ENCODE data around the gene SMIM10. TPM values are rescaled to one million over a fixed set of nuclear protein-coding genes. Genes with fewer than 3 reads are reported as not detected.
"Not testable (repeated sequence)": the region's sequence is repeated elsewhere in the genome, so short reads cannot be mapped to it uniquely, and the experiment has no call there.

Gene SMIM10
- total RNA-seq (ENCODE audit: insufficient read depth, low replicate concordance), result 13.2 TPM

- DNase-seq (ENCODE audit: low spot score), result peak; percentile 69
Observed at GRCh38 chrX:134990801-134991481, at the start of gene SMIM10. TSS of gene SMIM10 (plus strand) at chrX:134990991. CDS start at chrX:134991096, 105 bp downstream.

GRCh38 chrX:134946364-134946763, 44.4 kb upstream of the SMIM10 start:
- not testable (repeated sequence) for DNase-seq (ENCODE audit: low spot score)

- peak; percentile 33 for DNase-seq (ENCODE audit: low spot score)
Observed at GRCh38 chrX:134948333-134949241, 42.2 kb upstream of the SMIM10 start.

GRCh38 chrX:134949271-134949670, 41.5 kb upstream of the SMIM10 start:
- no peak for DNase-seq (ENCODE audit: low spot score)

- DNase-seq (ENCODE audit: low spot score), result no peak
Observed at GRCh38 chrX:134957836-134958235, 33.0 kb upstream of the SMIM10 start.

GRCh38 chrX:134960366-134960765, 30.4 kb upstream of the SMIM10 start:
- not testable (repeated sequence) for DNase-seq (ENCODE audit: low spot score)

GRCh38 chrX:134963041-134963440, 27.8 kb upstream of the SMIM10 start:
- no peak for DNase-seq (ENCODE audit: low spot score)

- DNase-seq (ENCODE audit: low spot score), result no peak
Observed at GRCh38 chrX:134969726-134970125, 21.1 kb upstream of the SMIM10 start.

- DNase-seq (ENCODE audit: low spot score), result no peak
Observed at GRCh38 chrX:134971926-134972325, 18.9 kb upstream of the SMIM10 start.

- DNase-seq (ENCODE audit: low spot score), result no peak
Observed at GRCh38 chrX:134975516-134975915, 15.3 kb upstream of the SMIM10 start.

- no peak for DNase-seq (ENCODE audit: low spot score)
Observed at GRCh38 chrX:134981910-134982309, 8.9 kb upstream of the SMIM10 start.

GRCh38 chrX:134982748-134983147, 8.0 kb upstream of the SMIM10 start:
- no peak for DNase-seq (ENCODE audit: low spot score)

GRCh38 chrX:134985479-134985878, 5.3 kb upstream of the SMIM10 start:
- DNase-seq (ENCODE audit: low spot score), result no peak

- no peak for DNase-seq (ENCODE audit: low spot score)
Observed at GRCh38 chrX:134990475-134990800, 353 bp upstream of the SMIM10 start.

GRCh38 chrX:134997646-134998045, 6.9 kb downstream of the SMIM10 start:
- DNase-seq (ENCODE audit: low spot score), result no peak

- DNase-seq (ENCODE audit: low spot score), result no peak
Observed at GRCh38 chrX:134998246-134998645, 7.5 kb downstream of the SMIM10 start.

- DNase-seq (ENCODE audit: low spot score), result peak; percentile 38
Observed at GRCh38 chrX:134999469-134999868, 8.7 kb downstream of the SMIM10 start.

GRCh38 chrX:135000516-135000915, 9.7 kb downstream of the SMIM10 start:
- DNase-seq (ENCODE audit: low spot score), result no peak

- DNase-seq (ENCODE audit: low spot score), result peak; percentile 93
Observed at GRCh38 chrX:135003876-135004623, 13.3 kb downstream of the SMIM10 start.

- DNase-seq (ENCODE audit: low spot score), result no peak
Observed at GRCh38 chrX:135006187-135006586, 15.4 kb downstream of the SMIM10 start.

- no peak for DNase-seq (ENCODE audit: low spot score)
Observed at GRCh38 chrX:135009057-135009610, 18.3 kb downstream of the SMIM10 start.

GRCh38 chrX:135009838-135010237, 19.0 kb downstream of the SMIM10 start:
- DNase-seq (ENCODE audit: low spot score), result no peak
